Gastroesophageal sphincter (tissue), 4 donors: ENCODE data around the gene ZNF138. TPM values are rescaled to one million over a fixed set of nuclear protein-coding genes. Genes with fewer than 3 reads are reported as not detected.

Source experiments
- ATAC-seq: fragments of 150-250 bp; one replicate; pipeline ENCODE4 v1.9.1; 2016; ENCODE audit warnings: mild to moderate bottlenecking, moderate library complexity
- H3K27ac ChIP-seq, 4 donors: fragments of 200-600 bp; sonication (generic) in 3 of 4; 1 replicate in 3 of 4; 2 replicates in 1 of 4; pipeline ENCODE4 v1.5.1; 2016 to 2019
- H3K27me3 ChIP-seq: fragments of 200-600 bp; sonication (generic); one replicate; pipeline ENCODE4 v1.5.1; 2019
- H3K36me3 ChIP-seq, 2 donors: fragments of 200-600 bp; sonication (generic); one replicate each; pipeline ENCODE4 v1.5.1; 2019; ENCODE audit warnings: control low read depth in 1 of 2
- H3K4me1 ChIP-seq, 3 donors: fragments of 200-600 bp; sonication (generic); 1 replicate in 2 of 3; 2 replicates in 1 of 3; pipeline ENCODE4 v1.5.1; 2016 to 2019; ENCODE audit warnings: control low read depth in 2 of 3
- H3K4me3 ChIP-seq, 2 donors: fragments of 200-600 bp; sonication (generic); one replicate each; pipeline ENCODE4 v1.5.1; 2019; ENCODE audit warnings: mild to moderate bottlenecking in 1 of 2, moderate library complexity in 1 of 2
- H3K9me3 ChIP-seq, 3 donors: fragments of 200-600 bp; sonication (generic); one replicate each; pipeline ENCODE4 v1.5.1; 2017 to 2019; ENCODE audit warnings: control low read depth in 2 of 3
- CTCF ChIP-seq, 4 experiments: fragments of 200-600 bp in 2 of 4; fragments of 450-650 bp in 2 of 4; sonication (generic) in 1 of 4; IDR thresholded peaks; one replicate each; pipeline ENCODE4 v1.5.1; 2017 to 2019; ENCODE audit warnings: antibody characterized with exemption in 4 of 4, mild to moderate bottlenecking in 2 of 4, moderate library complexity in 2 of 4
- EP300 ChIP-seq: sonication (generic); formaldehyde crosslinking; IDR thresholded peaks from one replicate; pipeline ENCODE4 v1.6.1; 2017; ENCODE audit warnings: antibody characterized with exemption, mild to moderate bottlenecking
- POLR2A ChIP-seq, 2 donors: fragments of 450-650 bp; IDR thresholded peaks; one replicate each; pipeline ENCODE4 v1.6.1; 2017; ENCODE audit warnings: antibody characterized with exemption in 2 of 2, mild to moderate bottlenecking in 2 of 2, moderate library complexity in 1 of 2
- POLR2AphosphoS5 ChIP-seq: sonication (generic); formaldehyde crosslinking; IDR thresholded peaks from one replicate; pipeline ENCODE4 v1.6.1; 2017; ENCODE audit warnings: antibody characterized with exemption
- WGBS, 2 donors: methylation state at CpG; one replicate each; pipeline ENCODE4 v1.1.5; 2018; ENCODE audit warnings: low coverage in 1 of 2; 5-methylcytosine and 5-hydroxymethylcytosine counted together
- total RNA-seq, 4 donors: library from RNA; depleted of rRNA; stranded (reverse); fragments of >200 nt; gene quantifications; one replicate each; pipeline ENCODE4 v1.1.0, GENCODE V29; 2016

ZNF138 gene
- total RNA-seq, 4 donors from 2014 or later = 3.3 to 16.2 (median 6.7) TPM

GRCh38 chr7:64880322-64881297 lies 86.4 kb downstream of the ZNF138 start:
- 95 to 96% methylated on average over 15 to 17 of the region's 38 CpGs for WGBS, 2 donors

GRCh38 chr7:64881461-64882287 lies 87.4 kb downstream of the ZNF138 start:
- Histone ChIP-seq H3K4me1 (peaks cover 0 to 26% (median 0%) of the 10 kb centered on the region in 3 donors), H3K9me3 (no peaks in the 10 kb centered on the region), H3K27ac (peak overlapping the region in 3 of 4 donors; percentile 42 to 61 (median 59)), H3K27me3 (peaks cover 3% of the 10 kb centered on the region), H3K36me3 (no peaks in the 10 kb centered on the region), H3K4me3 (peak overlapping the region; percentile 37 to 61)
- TF ChIP-seq CTCF (IDR thresholded peaks at IDR 0.05) (no peak), POLR2A (IDR thresholded peaks at IDR 0.05) (no peak), EP300 (no peak), POLR2AphosphoS5 (no peak)
- 63% methylated on average over 11 of the region's 26 CpGs; no CpG with 5 or more reads in 1 of the 2 donors for WGBS, 2 donors
- ATAC-seq = no peak

More at GRCh38 chr7:64880322-64881297, 86.4 kb downstream of the ZNF138 start:
- peaks cover 0 to 26% (median 0%) of the 10 kb centered on the region in 3 donors for H3K4me1 ChIP-seq
- no peak overlapping the region for H3K27ac ChIP-seq
- no peak overlapping the region for H3K4me3 ChIP-seq
- H3K9me3 ChIP-seq = no peaks in the 10 kb centered on the region
- ATAC-seq = no peak
- H3K36me3 ChIP-seq = no peaks in the 10 kb centered on the region
- TF ChIP-seq CTCF (IDR thresholded peaks at IDR 0.05) (no peak), POLR2A (IDR thresholded peaks at IDR 0.05) (no peak), POLR2AphosphoS5 (no peak), EP300 (no peak)
- peaks cover 3% of the 10 kb centered on the region for H3K27me3 ChIP-seq

- Histone ChIP-seq H3K4me3 (peak overlapping the region; percentile 37 to 61), H3K9me3 (no peaks in the 10 kb centered on the region), H3K27me3 (peaks cover 3% of the 10 kb centered on the region), H3K36me3 (no peaks in the 10 kb centered on the region), H3K4me1 (peaks cover 0 to 18% (median 0%) of the 10 kb centered on the region in 3 donors), H3K27ac (peak overlapping the region in 3 of 4 donors; percentile 51 to 61 (median 59))
- peak; percentile 81 for ATAC-seq
- no peak for TF ChIP-seq CTCF (IDR thresholded peaks at IDR 0.05)
- no peak for TF ChIP-seq POLR2AphosphoS5
- TF ChIP-seq POLR2A (IDR thresholded peaks at IDR 0.05) = no peak
- no peak for TF ChIP-seq EP300
- 24% methylated on average over 17 of the region's 55 CpGs; no CpG with 5 or more reads in 1 of the 2 donors for WGBS, 2 donors
Observed at GRCh38 chr7:64882341-64883112, 88.3 kb downstream of the ZNF138 start.

Other genes with a start within 250 kb of the ZNF138 start
- 10 to 100 TPM in 1 of 4 donors, 1 to 10 TPM in 3; 6.8 to 18.5 (median 9.7) TPM for gene ZNF680, start 231.4 kb upstream of the ZNF138 start, total RNA-seq
- gene ZNF107, start 128.3 kb upstream of the ZNF138 start, total RNA-seq = 1 to 10 TPM; 1.8 to 4.9 (median 3.5) TPM
- 1 to 10 TPM; 3.0 to 7.8 (median 4.1) TPM for gene ZNF273, start 108.8 kb downstream of the ZNF138 start, total RNA-seq
- 1 to 10 TPM; 1.9 to 8.4 (median 4.4) TPM for gene ZNF117, start 196.6 kb downstream of the ZNF138 start, total RNA-seq
- 10 to 100 TPM in 2 of 4 donors, 1 to 10 TPM in 2; 5.6 to 17.7 (median 9.4) TPM for gene ERV3-1, start 212.3 kb downstream of the ZNF138 start, total RNA-seq